GM23338 (cell line): ENCODE data around the gene NGF. TPM values are rescaled to one million over a fixed set of nuclear protein-coding genes. Genes with fewer than 3 reads are reported as not detected.

Experiments used
- ATAC-seq: fragments of 200-7000 bp; cut with Tn5 transposase; 3 replicates; pipeline ENCODE4 v1.9.1; 2020
- DNase-seq: peaks from one replicate; pipeline ENCODE4 v3.0.0-alpha.2; 2015; ENCODE audit warnings: low spot score
- H2AFZ ChIP-seq: fragments of 200-600 bp; sonication (generic); 2 replicates; pipeline ENCODE4 v1.8.0; 2016; ENCODE audit warnings: antibody characterized with exemption, mild to moderate bottlenecking, moderate library complexity
- H3F3A ChIP-seq: fragments of 200-600 bp; sonication (generic); replicated peaks from 2 replicates; pipeline ENCODE4 v1.8.0; 2017; ENCODE audit warnings: antibody characterized with exemption, mixed run types, low read depth
- H3K27ac ChIP-seq: fragments of 200-600 bp; sonication (generic); 2 replicates; pipeline ENCODE4 v1.6.1; 2016; ENCODE audit warnings: low read depth
- H3K27me3 ChIP-seq: fragments of 200-600 bp; sonication (generic); 2 replicates; pipeline ENCODE4 v1.8.0; 2016; ENCODE audit warnings: mild to moderate bottlenecking, mixed run types, moderate library complexity; ENCODE audit not compliant: insufficient read depth
- H3K36me3 ChIP-seq: fragments of 200-600 bp; sonication (generic); 2 replicates; pipeline ENCODE4 v1.8.0; 2016; ENCODE audit warnings: mild to moderate bottlenecking; ENCODE audit not compliant: insufficient read depth
- H3K4me1 ChIP-seq: fragments of 200-600 bp; sonication (generic); 2 replicates; pipeline ENCODE4 v1.8.0; 2016; ENCODE audit warnings: mild to moderate bottlenecking, moderate library complexity; ENCODE audit not compliant: insufficient read depth
- H3K4me2 ChIP-seq: fragments of 200-600 bp; sonication (generic); 2 replicates; pipeline ENCODE4 v1.7.1; 2017; ENCODE audit warnings: mixed run types
- H3K4me3 ChIP-seq: fragments of 200-600 bp; sonication (generic); 2 replicates; pipeline ENCODE4 v1.6.1; 2016; ENCODE audit warnings: mixed run types
- H3K79me2 ChIP-seq: fragments of 200-600 bp; sonication (generic); replicated peaks from 2 replicates; pipeline ENCODE4 v1.8.0; 2017; ENCODE audit warnings: mild to moderate bottlenecking; ENCODE audit not compliant: insufficient read depth
- H3K9me2 ChIP-seq: fragments of 200-600 bp; sonication (generic); 2 replicates; pipeline ENCODE4 v1.8.0; 2017; ENCODE audit not compliant: insufficient read depth
- H4K20me1 ChIP-seq: fragments of 200-600 bp; sonication (generic); replicated peaks from 2 replicates; pipeline ENCODE4 v1.8.0; 2017; ENCODE audit warnings: mild to moderate bottlenecking; ENCODE audit not compliant: insufficient read depth
- H3K27ac Mint-ChIP-seq: 2 replicates; pipeline ENCODE4 v1.8.0; 2020; ENCODE audit warnings: inconsistent platforms, mild to moderate bottlenecking, moderate library complexity, mixed read lengths
- H3K27me3 Mint-ChIP-seq: 3 replicates; pipeline ENCODE4 v1.8.0; 2022; ENCODE audit warnings: low read depth, mild to moderate bottlenecking, moderate library complexity, mixed read lengths, inconsistent platforms; ENCODE audit not compliant: insufficient read depth, poor library complexity
- H3K36me3 Mint-ChIP-seq: 3 replicates; pipeline ENCODE4 v1.8.0; 2021; ENCODE audit warnings: low read depth, mild to moderate bottlenecking, inconsistent platforms, moderate library complexity, mixed read lengths
- H3K4me1 Mint-ChIP-seq: 3 replicates; pipeline ENCODE4 v1.8.0; 2020; ENCODE audit warnings: mild to moderate bottlenecking, inconsistent platforms, mixed read lengths
- H3K4me3 Mint-ChIP-seq: 3 replicates; pipeline ENCODE4 v1.8.0; 2021; ENCODE audit warnings: moderate library complexity, mild to moderate bottlenecking, inconsistent platforms, mixed read lengths
- H3K9me3 Mint-ChIP-seq: 3 replicates; pipeline ENCODE4 v1.8.0; 2020; ENCODE audit warnings: moderate library complexity, mild to moderate bottlenecking, inconsistent platforms, mixed read lengths
- CREB1 ChIP-seq: fragments of 250-450 bp; sonication (Bioruptor Pico); IDR thresholded peaks from 2 replicates; pipeline ENCODE4 v1.5.0; 2020; ENCODE audit warnings: low read depth, mild to moderate bottlenecking, moderate library complexity
- EZH2 ChIP-seq: fragments of 200-600 bp; sonication (generic); IDR thresholded peaks from one replicate; pipeline ENCODE4 v1.8.0; 2017; ENCODE audit warnings: antibody characterized with exemption, mild to moderate bottlenecking, low read depth; ENCODE audit not compliant: unreplicated experiment
- EZH2phosphoT487 ChIP-seq: fragments of 200-600 bp; sonication (generic); IDR thresholded peaks from one replicate; pipeline ENCODE4 v1.8.1; 2018; ENCODE audit warnings: antibody characterized with exemption; ENCODE audit not compliant: unreplicated experiment
- NANOG ChIP-seq: IDR thresholded peaks from 2 replicates; pipeline ENCODE4 v1.6.1; 2016; ENCODE audit warnings: antibody characterized with exemption, borderline replicate concordance
- POLR2AphosphoS5 ChIP-seq: IDR thresholded peaks from 2 replicates; pipeline ENCODE4 v1.6.1; 2016; ENCODE audit warnings: antibody characterized with exemption, low read depth
- STAT1 ChIP-seq: IDR thresholded peaks from one replicate; pipeline ENCODE4 v1.6.1; 2016; ENCODE audit warnings: antibody characterized with exemption; ENCODE audit not compliant: unreplicated experiment
- ZNF114 ChIP-seq: fragments of 250-450 bp; sonication (Bioruptor Pico); IDR thresholded peaks from 2 replicates; pipeline ENCODE4 v1.5.0; 2020; ENCODE audit warnings: mild to moderate bottlenecking, moderate library complexity
- ZNF331 ChIP-seq: fragments of 250-450 bp; sonication (Bioruptor Pico); IDR thresholded peaks from 2 replicates; pipeline ENCODE4 v1.5.0; 2020; ENCODE audit warnings: low read depth, mild to moderate bottlenecking, moderate library complexity
- polyA plus RNA-seq: library from polyadenylated mRNA; unstranded; fragments of >200 nt; fragmentation: Nextera tagmentation; extraction: Ambion mirVana; gene quantifications from 2 replicates; pipeline ENCODE4 v1.2.1, GENCODE V29; 2016
- total RNA-seq: library from RNA; depleted of rRNA; stranded (reverse); fragments of >200 nt; shearing (Covaris generic); gene quantifications from 2 replicates; pipeline ENCODE4 v1.2.3, GENCODE V29; 2014
- TF ChIP-seq, protein P1 (sequence below): IDR thresholded peaks from one replicate; pipeline ENCODE4 v1.6.1; 2018; ENCODE audit warnings: antibody characterized with exemption; ENCODE audit not compliant: unreplicated experiment
- TF ChIP-seq, protein P2 (sequence below): IDR thresholded peaks from 2 replicates; pipeline ENCODE4 v1.6.1; 2016; ENCODE audit warnings: antibody characterized with exemption
- TF ChIP-seq, protein P3 (sequence below), 2 experiments: fragments of 200-600 bp in 1 of 2; sonication (generic) in 1 of 2; conservative IDR thresholded peaks; 2 replicates each; pipeline versions ENCODE4 v1.5.1 to v1.6.1; 2016 to 2017; ENCODE audit warnings: antibody characterized with exemption in 2 of 2, low read depth in 2 of 2, mild to moderate bottlenecking in 2 of 2, moderate library complexity in 1 of 2

NGF gene
- total and polyA plus RNA-seq, 2 experiments from 2014 or later: 0.28 to 0.92 TPM

DNA sequence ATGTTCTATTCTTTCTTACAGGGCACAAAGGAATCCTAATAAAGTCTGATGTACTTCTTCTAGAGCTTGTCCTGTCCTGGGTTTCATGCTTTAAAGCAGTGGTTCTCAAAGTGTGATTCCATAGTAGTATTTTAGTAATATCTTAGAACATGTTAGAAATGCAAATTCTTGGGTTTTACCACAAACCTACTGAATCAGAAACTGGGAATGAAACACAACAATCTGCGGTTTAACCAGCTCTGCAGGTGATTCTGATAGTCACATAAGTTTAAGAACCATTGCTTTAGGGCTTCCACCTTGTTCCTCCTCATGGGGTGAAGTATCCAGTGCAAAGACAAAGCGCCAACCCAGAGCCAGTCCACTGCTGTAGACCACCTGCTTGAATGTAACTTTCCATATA lies 41.1 kb downstream of the NGF start:
- H3K4me1 Mint-ChIP-seq: peaks cover 28% of the 10 kb centered on the region
- TF ChIP-seq, protein P1, sequence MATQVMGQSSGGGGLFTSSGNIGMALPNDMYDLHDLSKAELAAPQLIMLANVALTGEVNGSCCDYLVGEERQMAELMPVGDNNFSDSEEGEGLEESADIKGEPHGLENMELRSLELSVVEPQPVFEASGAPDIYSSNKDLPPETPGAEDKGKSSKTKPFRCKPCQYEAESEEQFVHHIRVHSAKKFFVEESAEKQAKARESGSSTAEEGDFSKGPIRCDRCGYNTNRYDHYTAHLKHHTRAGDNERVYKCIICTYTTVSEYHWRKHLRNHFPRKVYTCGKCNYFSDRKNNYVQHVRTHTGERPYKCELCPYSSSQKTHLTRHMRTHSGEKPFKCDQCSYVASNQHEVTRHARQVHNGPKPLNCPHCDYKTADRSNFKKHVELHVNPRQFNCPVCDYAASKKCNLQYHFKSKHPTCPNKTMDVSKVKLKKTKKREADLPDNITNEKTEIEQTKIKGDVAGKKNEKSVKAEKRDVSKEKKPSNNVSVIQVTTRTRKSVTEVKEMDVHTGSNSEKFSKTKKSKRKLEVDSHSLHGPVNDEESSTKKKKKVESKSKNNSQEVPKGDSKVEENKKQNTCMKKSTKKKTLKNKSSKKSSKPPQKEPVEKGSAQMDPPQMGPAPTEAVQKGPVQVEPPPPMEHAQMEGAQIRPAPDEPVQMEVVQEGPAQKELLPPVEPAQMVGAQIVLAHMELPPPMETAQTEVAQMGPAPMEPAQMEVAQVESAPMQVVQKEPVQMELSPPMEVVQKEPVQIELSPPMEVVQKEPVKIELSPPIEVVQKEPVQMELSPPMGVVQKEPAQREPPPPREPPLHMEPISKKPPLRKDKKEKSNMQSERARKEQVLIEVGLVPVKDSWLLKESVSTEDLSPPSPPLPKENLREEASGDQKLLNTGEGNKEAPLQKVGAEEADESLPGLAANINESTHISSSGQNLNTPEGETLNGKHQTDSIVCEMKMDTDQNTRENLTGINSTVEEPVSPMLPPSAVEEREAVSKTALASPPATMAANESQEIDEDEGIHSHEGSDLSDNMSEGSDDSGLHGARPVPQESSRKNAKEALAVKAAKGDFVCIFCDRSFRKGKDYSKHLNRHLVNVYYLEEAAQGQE: no peak
- TF ChIP-seq ZNF114 (CRISPR knock-in tag) (no peak), POLR2AphosphoS5 (no peak), STAT1 (no peak), CREB1 (CRISPR knock-in tag) (no peak), ZNF331 (CRISPR knock-in tag) (no peak), EZH2phosphoT487 (no peak), NANOG (no peak), EZH2 (no peak)
- TF ChIP-seq, protein P2, sequence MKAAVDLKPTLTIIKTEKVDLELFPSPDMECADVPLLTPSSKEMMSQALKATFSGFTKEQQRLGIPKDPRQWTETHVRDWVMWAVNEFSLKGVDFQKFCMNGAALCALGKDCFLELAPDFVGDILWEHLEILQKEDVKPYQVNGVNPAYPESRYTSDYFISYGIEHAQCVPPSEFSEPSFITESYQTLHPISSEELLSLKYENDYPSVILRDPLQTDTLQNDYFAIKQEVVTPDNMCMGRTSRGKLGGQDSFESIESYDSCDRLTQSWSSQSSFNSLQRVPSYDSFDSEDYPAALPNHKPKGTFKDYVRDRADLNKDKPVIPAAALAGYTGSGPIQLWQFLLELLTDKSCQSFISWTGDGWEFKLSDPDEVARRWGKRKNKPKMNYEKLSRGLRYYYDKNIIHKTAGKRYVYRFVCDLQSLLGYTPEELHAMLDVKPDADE: no peak
- TF ChIP-seq, protein P3, sequence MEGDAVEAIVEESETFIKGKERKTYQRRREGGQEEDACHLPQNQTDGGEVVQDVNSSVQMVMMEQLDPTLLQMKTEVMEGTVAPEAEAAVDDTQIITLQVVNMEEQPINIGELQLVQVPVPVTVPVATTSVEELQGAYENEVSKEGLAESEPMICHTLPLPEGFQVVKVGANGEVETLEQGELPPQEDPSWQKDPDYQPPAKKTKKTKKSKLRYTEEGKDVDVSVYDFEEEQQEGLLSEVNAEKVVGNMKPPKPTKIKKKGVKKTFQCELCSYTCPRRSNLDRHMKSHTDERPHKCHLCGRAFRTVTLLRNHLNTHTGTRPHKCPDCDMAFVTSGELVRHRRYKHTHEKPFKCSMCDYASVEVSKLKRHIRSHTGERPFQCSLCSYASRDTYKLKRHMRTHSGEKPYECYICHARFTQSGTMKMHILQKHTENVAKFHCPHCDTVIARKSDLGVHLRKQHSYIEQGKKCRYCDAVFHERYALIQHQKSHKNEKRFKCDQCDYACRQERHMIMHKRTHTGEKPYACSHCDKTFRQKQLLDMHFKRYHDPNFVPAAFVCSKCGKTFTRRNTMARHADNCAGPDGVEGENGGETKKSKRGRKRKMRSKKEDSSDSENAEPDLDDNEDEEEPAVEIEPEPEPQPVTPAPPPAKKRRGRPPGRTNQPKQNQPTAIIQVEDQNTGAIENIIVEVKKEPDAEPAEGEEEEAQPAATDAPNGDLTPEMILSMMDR (conservative IDR thresholded peaks at IDR 0.05; ENCODE audit: low read depth in 2 of 2): no peak
- ATAC-seq (no peak), DNase-seq (no peak)
- no peaks in the 10 kb centered on the region for H3K36me3 ChIP-seq
- no peaks in the 10 kb centered on the region for H3K36me3 Mint-ChIP-seq
- no peak overlapping the region for H2AFZ ChIP-seq
- no peak overlapping the region for H3K27ac ChIP-seq
- H3K9me3 Mint-ChIP-seq: no peaks in the 10 kb centered on the region
- no peaks in the 10 kb centered on the region for H3K79me2 ChIP-seq
- no peak overlapping the region for H3K4me3 ChIP-seq
- H3K27me3 ChIP-seq: no peaks in the 10 kb centered on the region
- H3K27ac Mint-ChIP-seq: no peak overlapping the region
- H3K4me2 ChIP-seq: no peak overlapping the region
- no peaks in the 10 kb centered on the region for H3K27me3 Mint-ChIP-seq
- H3K4me1 ChIP-seq: peaks cover 18% of the 10 kb centered on the region
- peaks cover 18% of the 10 kb centered on the region for H3K9me2 ChIP-seq
- H3F3A ChIP-seq: no peaks in the 10 kb centered on the region
- no peaks in the 10 kb centered on the region for H4K20me1 ChIP-seq
- H3K4me3 Mint-ChIP-seq: no peak overlapping the region
